ENCODE results near the gene C1orf87. TPM values are rescaled to one million over a fixed set of nuclear protein-coding genes. Genes with fewer than 3 reads are reported as not detected.

The C1orf87 gene
- total RNA-seq, 1 experiment from 2014 or later: not detected

- no peak for DNase-seq (ENCODE audit: low read depth, low spot score)
- Histone ChIP-seq H4K20me1 (ENCODE audit: insufficient read depth) (no peaks in the 10 kb centered on the region), H3K9ac (ENCODE audit: low read length) (no peak overlapping the region), H3K36me3 (ENCODE audit: control insufficient read depth in 1 of 2, insufficient read depth in 2 of 2, low read length in 2 of 2) (no peaks in the 10 kb centered on the region), H3K4me1 (ENCODE audit: control insufficient read depth in 1 of 2, insufficient read depth in 2 of 2, low read length in 2 of 2) (peaks cover 0 to 8% of the 10 kb centered on the region in 2 experiments; a peak in 1 of 4 replicates), H3K9me3 (ENCODE audit: control insufficient read depth in 1 of 2, insufficient read depth in 1 of 2, low read depth in 1 of 2, low read length in 2 of 2) (no peaks in the 10 kb centered on the region), H3K27me3 (ENCODE audit: insufficient read depth, low read length) (peaks cover 26% of the 10 kb centered on the region; the same call in 1 of the 2 replicates), H2AFZ (ENCODE audit: low read depth, low read length, poor library complexity, severe bottlenecking) (no peak overlapping the region), H3K79me2 (ENCODE audit: insufficient read depth, low read length) (no peaks in the 10 kb centered on the region), H3K4me3 (replicated peaks in 1 of 2; ENCODE audit: low read depth in 1 of 2, low read length in 2 of 2) (no peak overlapping the region), H3K4me2 (ENCODE audit: low read length) (no peak overlapping the region), H3K9me2 (ENCODE audit: insufficient read depth) (no peaks in the 10 kb centered on the region), H3K27ac (ENCODE audit: low read depth, low read length) (no peak overlapping the region)
- no TSS peak for BruUV-seq (replicated peaks)
- ChIA-PET RAD21 (ENCODE audit: low non-redundant PET in 1 of 2, low total read pairs in 2 of 2, uncharacterized antibody in 2 of 2, unreplicated experiment in 2 of 2) (no interaction called here), POLR2A (no interaction called here), CTCF (no interaction called here)
- intact Hi-C loops (cut with micrococcal nuclease): no loop called here
- no peak for ATAC-seq
- TF ChIP-seq ZNF274 (IDR thresholded peaks at IDR 0.05; ENCODE audit: low read depth, low read length) (no peak), EGR1 (IDR thresholded peaks at IDR 0.05; ENCODE audit: low read depth) (no peak), TCF7L2 (IDR thresholded peaks at IDR 0.05; ENCODE audit: borderline replicate concordance, extremely low read depth, insufficient read depth, insufficient read length) (no peak), ELF1 (IDR thresholded peaks at IDR 0.05; ENCODE audit: borderline replicate concordance, low read depth) (no peak), YY1 (IDR thresholded peaks at IDR 0.05; ENCODE audit: extremely low read depth, insufficient replicate concordance, low read depth, low read length) (no peak), JUND (IDR thresholded peaks at IDR 0.05) (no peak), ATF3 (IDR thresholded peaks at IDR 0.05) (no peak), MAX (IDR thresholded peaks at IDR 0.05) (no peak), ZFX (IDR thresholded peaks at IDR 0.05) (no peak), SRF (IDR thresholded peaks at IDR 0.05; ENCODE audit: low read depth) (no peak), EZH2phosphoT487 (IDR thresholded peaks at IDR 0.05; ENCODE audit: borderline replicate concordance) (no peak), RAD21 (IDR thresholded peaks at IDR 0.05; ENCODE audit: low read depth) (no peak), POLR2AphosphoS5 (IDR thresholded peaks at IDR 0.05; ENCODE audit: low read depth, low read length) (no peak), CEBPB (IDR thresholded peaks at IDR 0.05; ENCODE audit: low read depth) (no peak), SP1 (IDR thresholded peaks at IDR 0.05; ENCODE audit: low read depth) (no peak), FOSL1 (IDR thresholded peaks at IDR 0.05; ENCODE audit: low read depth) (no peak), CBX3 (IDR thresholded peaks at IDR 0.05; ENCODE audit: low read depth) (no peak), EZH2 (IDR thresholded peaks at IDR 0.05) (no peak)
- TF ChIP-seq, protein P1, sequence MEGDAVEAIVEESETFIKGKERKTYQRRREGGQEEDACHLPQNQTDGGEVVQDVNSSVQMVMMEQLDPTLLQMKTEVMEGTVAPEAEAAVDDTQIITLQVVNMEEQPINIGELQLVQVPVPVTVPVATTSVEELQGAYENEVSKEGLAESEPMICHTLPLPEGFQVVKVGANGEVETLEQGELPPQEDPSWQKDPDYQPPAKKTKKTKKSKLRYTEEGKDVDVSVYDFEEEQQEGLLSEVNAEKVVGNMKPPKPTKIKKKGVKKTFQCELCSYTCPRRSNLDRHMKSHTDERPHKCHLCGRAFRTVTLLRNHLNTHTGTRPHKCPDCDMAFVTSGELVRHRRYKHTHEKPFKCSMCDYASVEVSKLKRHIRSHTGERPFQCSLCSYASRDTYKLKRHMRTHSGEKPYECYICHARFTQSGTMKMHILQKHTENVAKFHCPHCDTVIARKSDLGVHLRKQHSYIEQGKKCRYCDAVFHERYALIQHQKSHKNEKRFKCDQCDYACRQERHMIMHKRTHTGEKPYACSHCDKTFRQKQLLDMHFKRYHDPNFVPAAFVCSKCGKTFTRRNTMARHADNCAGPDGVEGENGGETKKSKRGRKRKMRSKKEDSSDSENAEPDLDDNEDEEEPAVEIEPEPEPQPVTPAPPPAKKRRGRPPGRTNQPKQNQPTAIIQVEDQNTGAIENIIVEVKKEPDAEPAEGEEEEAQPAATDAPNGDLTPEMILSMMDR (IDR thresholded peaks at IDR 0.05 in 2 of 3, conservative IDR thresholded peaks at IDR 0.05 in 1 of 3; ENCODE audit: borderline replicate concordance in 1 of 3, insufficient read depth in 1 of 3, low read depth in 2 of 3, low read length in 2 of 3): no peak
- TF ChIP-seq, protein P2, sequence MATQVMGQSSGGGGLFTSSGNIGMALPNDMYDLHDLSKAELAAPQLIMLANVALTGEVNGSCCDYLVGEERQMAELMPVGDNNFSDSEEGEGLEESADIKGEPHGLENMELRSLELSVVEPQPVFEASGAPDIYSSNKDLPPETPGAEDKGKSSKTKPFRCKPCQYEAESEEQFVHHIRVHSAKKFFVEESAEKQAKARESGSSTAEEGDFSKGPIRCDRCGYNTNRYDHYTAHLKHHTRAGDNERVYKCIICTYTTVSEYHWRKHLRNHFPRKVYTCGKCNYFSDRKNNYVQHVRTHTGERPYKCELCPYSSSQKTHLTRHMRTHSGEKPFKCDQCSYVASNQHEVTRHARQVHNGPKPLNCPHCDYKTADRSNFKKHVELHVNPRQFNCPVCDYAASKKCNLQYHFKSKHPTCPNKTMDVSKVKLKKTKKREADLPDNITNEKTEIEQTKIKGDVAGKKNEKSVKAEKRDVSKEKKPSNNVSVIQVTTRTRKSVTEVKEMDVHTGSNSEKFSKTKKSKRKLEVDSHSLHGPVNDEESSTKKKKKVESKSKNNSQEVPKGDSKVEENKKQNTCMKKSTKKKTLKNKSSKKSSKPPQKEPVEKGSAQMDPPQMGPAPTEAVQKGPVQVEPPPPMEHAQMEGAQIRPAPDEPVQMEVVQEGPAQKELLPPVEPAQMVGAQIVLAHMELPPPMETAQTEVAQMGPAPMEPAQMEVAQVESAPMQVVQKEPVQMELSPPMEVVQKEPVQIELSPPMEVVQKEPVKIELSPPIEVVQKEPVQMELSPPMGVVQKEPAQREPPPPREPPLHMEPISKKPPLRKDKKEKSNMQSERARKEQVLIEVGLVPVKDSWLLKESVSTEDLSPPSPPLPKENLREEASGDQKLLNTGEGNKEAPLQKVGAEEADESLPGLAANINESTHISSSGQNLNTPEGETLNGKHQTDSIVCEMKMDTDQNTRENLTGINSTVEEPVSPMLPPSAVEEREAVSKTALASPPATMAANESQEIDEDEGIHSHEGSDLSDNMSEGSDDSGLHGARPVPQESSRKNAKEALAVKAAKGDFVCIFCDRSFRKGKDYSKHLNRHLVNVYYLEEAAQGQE (IDR thresholded peaks at IDR 0.05; ENCODE audit: low read depth): no peak
Observed at GRCh38 chr1:60069691-60070090, 3.9 kb downstream of the C1orf87 start.
